B cell (primary cell): ENCODE results near the gene FLAD1. TPM values are rescaled to one million over a fixed set of nuclear protein-coding genes. Genes with fewer than 3 reads are reported as not detected.

Source experiments
- ATAC-seq: fragments of 200-7000 bp; cut with Tn5 transposase; one replicate; pipeline ENCODE4 v1.10.0; 2021; ENCODE audit warnings: low read depth, mild to moderate bottlenecking, moderate number of reproducible peaks, moderate library complexity
- CTCF ChIA-PET: fragments of 350-600 bp; sonication (Branson Sonifier 250); formaldehyde crosslinking; loops from one replicate; lab custom pipeline; 2021; ENCODE audit warnings: antibody characterized with exemption, inconsistent platforms; lab: Charles Lee
- POLR2A ChIA-PET: fragments of 350-600 bp; sonication (Branson Sonifier 250); formaldehyde crosslinking; loops from one replicate; lab custom pipeline; 2021; ENCODE audit warnings: antibody characterized with exemption; lab: Charles Lee
- DNase-seq: peaks from one replicate; pipeline ENCODE4 v3.0.0; 2013
- H2AFZ ChIP-seq: 2 replicates; pipeline ENCODE4 v1.6.1; 2012; ENCODE audit warnings: mild to moderate bottlenecking, low read depth, low read length; ENCODE audit not compliant: insufficient read depth, poor library complexity, severe bottlenecking
- H3K27ac ChIP-seq, 2 donors: 1 replicate in 1 of 2; 2 replicates in 1 of 2; pipeline ENCODE4 v1.5.1; 2012 to 2013; ENCODE audit warnings: low read length in 2 of 2, mild to moderate bottlenecking in 2 of 2, moderate library complexity in 1 of 2
- H3K27me3 ChIP-seq, 4 experiments: fragments of 200-600 bp in 1 of 4; sonication (generic) in 1 of 4; replicated peaks in 1 of 4; 1 replicate in 2 of 4; 2 replicates in 2 of 4; pipeline versions ENCODE4 v1.6.1 to v1.7.0; 2013 to 2016; ENCODE audit warnings: low read length in 3 of 4, mild to moderate bottlenecking in 2 of 4, mixed read lengths in 1 of 4, moderate library complexity in 1 of 4; ENCODE audit not compliant: insufficient read depth in 4 of 4, control insufficient read depth in 3 of 4; ENCODE audit errors: control extremely low read depth in 1 of 4
- H3K36me3 ChIP-seq, 2 experiments: replicated peaks in 1 of 2; 1 replicate in 1 of 2; 2 replicates in 1 of 2; pipeline versions ENCODE4 v1.6.1 to v1.7.1; 2013; ENCODE audit warnings: low read length in 1 of 2; ENCODE audit not compliant: insufficient read depth in 2 of 2, control insufficient read depth in 1 of 2; ENCODE audit errors: control extremely low read depth in 1 of 2, extremely low read depth in 1 of 2
- H3K4me1 ChIP-seq, 2 donors: fragments of 200-600 bp in 1 of 2; sonication (generic) in 1 of 2; 1 replicate in 1 of 2; 2 replicates in 1 of 2; pipeline versions ENCODE4 v1.5.1 to v1.6.1; 2013 to 2017; ENCODE audit warnings: low read length in 2 of 2; ENCODE audit not compliant: control insufficient read depth in 2 of 2, insufficient read depth in 2 of 2
- H3K4me2 ChIP-seq: replicated peaks from 2 replicates; pipeline ENCODE3; 2012; ENCODE audit warnings: mild to moderate bottlenecking, low read depth, low read length; ENCODE audit not compliant: poor library complexity, severe bottlenecking
- H3K4me3 ChIP-seq, 5 experiments: fragments of 200-600 bp in 1 of 5; sonication (generic) in 1 of 5; 1 replicate in 3 of 5; 2 replicates in 2 of 5; pipeline versions ENCODE4 v1.5.1 to v1.7.0; 2011 to 2016; ENCODE audit warnings: low read length in 4 of 5, mild to moderate bottlenecking in 4 of 5, low read depth in 2 of 5, control low read depth in 1 of 5, moderate library complexity in 1 of 5; ENCODE audit not compliant: insufficient read depth in 1 of 5; ENCODE audit errors: control extremely low read depth in 1 of 5, extremely low read depth in 1 of 5
- H3K79me2 ChIP-seq: fragments of 200-600 bp; sonication (generic); one replicate; pipeline ENCODE4 v1.6.0; 2016; ENCODE audit warnings: low read length; ENCODE audit not compliant: control insufficient read depth, insufficient read depth
- H3K9ac ChIP-seq: fragments of 200-600 bp; sonication (generic); 2 replicates; pipeline ENCODE4 v1.6.1; 2017; ENCODE audit warnings: mild to moderate bottlenecking, low read length, moderate library complexity
- H3K9me3 ChIP-seq, 3 donors: one replicate each; pipeline versions ENCODE4 v1.6.1 to v1.7.1; 2013; ENCODE audit warnings: low read length in 2 of 3; ENCODE audit not compliant: control insufficient read depth in 2 of 3, insufficient read depth in 1 of 3; ENCODE audit errors: control extremely low read depth in 1 of 3
- H4K20me1 ChIP-seq: 2 replicates; pipeline ENCODE4 v1.6.0; 2012; ENCODE audit warnings: mild to moderate bottlenecking, low read length; ENCODE audit not compliant: insufficient read depth, control insufficient read depth, poor library complexity, severe bottlenecking
- H3K27ac Mint-ChIP-seq: one replicate; pipeline ENCODE4 v1.8.0; 2021; ENCODE audit warnings: mixed read lengths
- H3K27me3 Mint-ChIP-seq: one replicate; pipeline ENCODE4 v1.8.0; 2021; ENCODE audit warnings: mixed read lengths
- H3K4me1 Mint-ChIP-seq: one replicate; pipeline ENCODE4 v1.8.0; 2021; ENCODE audit warnings: mixed read lengths
- H3K4me3 Mint-ChIP-seq: one replicate; pipeline ENCODE4 v1.8.0; 2021; ENCODE audit warnings: mixed read lengths
- H3K9me3 Mint-ChIP-seq: one replicate; pipeline ENCODE4 v1.8.0; 2022; ENCODE audit warnings: mixed read lengths; ENCODE audit not compliant: insufficient read depth
- EZH2 ChIP-seq: IDR thresholded peaks from 2 replicates; pipeline ENCODE4 v1.6.1; 2012; ENCODE audit warnings: borderline replicate concordance, low read depth, mild to moderate bottlenecking, moderate library complexity, low read length; ENCODE audit not compliant: insufficient read depth, poor library complexity, severe bottlenecking
- WGBS: methylation state at CpG from one replicate; pipeline ENCODE4 v1.1.5; 2013; ENCODE audit warnings: missing lambda C conversion rate; ENCODE audit not compliant: insufficient coverage; 5-methylcytosine and 5-hydroxymethylcytosine counted together
- intact Hi-C: fragments of 100-400 bp; cut with micrococcal nuclease; formaldehyde crosslinking; loops from one replicate; pipeline ENCODE4 v1.10.0; 2022
- polyA plus RNA-seq: library from polyadenylated mRNA; depleted of rRNA; stranded (reverse); fragments of >200 nt; gene quantifications from 2 replicates; pipeline ENCODE4 v1.2.3, GENCODE V29; 2012
- total RNA-seq, 2 donors: library from RNA; stranded (reverse); fragments of 120-200 nt in 1 of 2; gene quantifications; 1 replicate in 1 of 2; 2 replicates in 1 of 2; pipeline versions ENCODE4 v1.2.3 to v1.2.4, GENCODE V29; 2013 to 2022
- TF ChIP-seq, protein P1 (sequence below): fragments of 200-600 bp; IDR thresholded peaks from one replicate; pipeline ENCODE4 v1.8.0; 2022; ENCODE audit warnings: antibody characterized with exemption, mild to moderate bottlenecking

The FLAD1 gene
- total and polyA plus RNA-seq, 2 donors (not counting 1 experiment from before 2014, with no cell fraction given): 51.4 to 83.0 TPM

DNA sequence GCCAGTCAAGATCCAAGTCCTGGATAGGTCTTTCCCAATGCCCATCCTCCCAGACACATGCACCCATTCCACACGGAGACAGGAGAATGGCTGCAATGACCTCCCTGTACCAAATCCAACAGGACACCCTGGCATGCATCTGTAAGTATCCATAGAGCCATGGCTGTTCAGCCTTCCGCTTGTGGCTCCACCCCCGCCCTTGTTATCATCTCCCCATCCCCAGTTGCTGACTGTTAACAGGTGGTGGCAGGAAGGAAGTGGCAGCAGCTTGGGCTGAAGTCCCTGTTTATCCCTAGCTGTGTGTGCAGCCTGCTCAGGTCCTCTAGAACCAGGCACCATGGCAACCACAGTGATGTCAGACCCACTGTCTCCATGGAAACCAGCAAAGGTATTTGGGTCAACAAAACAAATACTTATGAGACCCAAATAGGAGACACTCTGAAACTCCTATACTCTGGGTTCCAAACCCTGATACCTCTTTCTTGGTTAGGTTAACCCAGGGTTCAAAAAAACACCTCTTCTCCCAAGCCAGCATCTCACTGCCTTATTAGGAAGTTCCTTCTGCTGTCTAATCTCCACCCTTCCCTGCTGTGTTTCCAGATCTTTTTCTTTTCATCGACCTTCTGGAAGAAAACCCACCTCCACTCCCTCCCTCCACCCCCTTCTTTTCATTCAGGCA is 28.0 kb upstream of the FLAD1 start:
- Mint-ChIP-seq H3K4me1 (peaks cover 71% of the 10 kb centered on the region), H3K4me3 (peak overlapping the region; percentile 92), H3K27ac (peak overlapping the region; percentile 96), H3K9me3 (no peaks in the 10 kb centered on the region), H3K27me3 (no peaks in the 10 kb centered on the region)
- WGBS: 0% methylated on average over 3 of the region's 4 CpGs
- POLR2A ChIA-PET: interaction anchor here (0.8 to 3.4 kb wide), 9 partner anchors 9 to 108 kb away, joined by 3 to 26 read pairs (median 4); partner anchors contain the start of genes CKS1B, EFNA4, PMVK and SHC1
- DNase-seq (peak; percentile 94), ATAC-seq (peak; percentile 77)
- intact Hi-C loops: loop anchor here (1.0 to 5.0 kb wide), 6 partner anchors 11 to 348 kb away; partner anchors contain the start of genes ADAR, CKS1B and EFNA4
- H3K27me3 ChIP-seq: no peaks in the 10 kb centered on the region
- H3K36me3 ChIP-seq: peaks cover 2 to 41% of the 10 kb centered on the region in 2 experiments
- peak overlapping the region; percentile 71 to 97 (median 83) for H3K4me3 ChIP-seq
- no peaks in the 10 kb centered on the region for H3K9me3 ChIP-seq
- H2AFZ ChIP-seq: peak overlapping the region; percentile 63
- peak overlapping the region; percentile 99 for H3K27ac ChIP-seq
- CTCF ChIA-PET: interaction anchor here (0.6 to 6.1 kb wide), 24 partner anchors 12 to 395 kb away, joined by 3 to 46 read pairs (median 6); partner anchors contain the start of genes ADAM15, EFNA4, FLAD1 and PMVK
- peak overlapping the region; percentile 85 for H3K4me2 ChIP-seq
- no peak for TF ChIP-seq EZH2
- TF ChIP-seq, protein P1, sequence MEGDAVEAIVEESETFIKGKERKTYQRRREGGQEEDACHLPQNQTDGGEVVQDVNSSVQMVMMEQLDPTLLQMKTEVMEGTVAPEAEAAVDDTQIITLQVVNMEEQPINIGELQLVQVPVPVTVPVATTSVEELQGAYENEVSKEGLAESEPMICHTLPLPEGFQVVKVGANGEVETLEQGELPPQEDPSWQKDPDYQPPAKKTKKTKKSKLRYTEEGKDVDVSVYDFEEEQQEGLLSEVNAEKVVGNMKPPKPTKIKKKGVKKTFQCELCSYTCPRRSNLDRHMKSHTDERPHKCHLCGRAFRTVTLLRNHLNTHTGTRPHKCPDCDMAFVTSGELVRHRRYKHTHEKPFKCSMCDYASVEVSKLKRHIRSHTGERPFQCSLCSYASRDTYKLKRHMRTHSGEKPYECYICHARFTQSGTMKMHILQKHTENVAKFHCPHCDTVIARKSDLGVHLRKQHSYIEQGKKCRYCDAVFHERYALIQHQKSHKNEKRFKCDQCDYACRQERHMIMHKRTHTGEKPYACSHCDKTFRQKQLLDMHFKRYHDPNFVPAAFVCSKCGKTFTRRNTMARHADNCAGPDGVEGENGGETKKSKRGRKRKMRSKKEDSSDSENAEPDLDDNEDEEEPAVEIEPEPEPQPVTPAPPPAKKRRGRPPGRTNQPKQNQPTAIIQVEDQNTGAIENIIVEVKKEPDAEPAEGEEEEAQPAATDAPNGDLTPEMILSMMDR: no peak
- H3K4me1 ChIP-seq: peaks cover 52 to 67% of the 10 kb centered on the region in 2 donors
- H3K79me2 ChIP-seq: peaks cover 93% of the 10 kb centered on the region
- peak overlapping the region; percentile 97 for H3K9ac ChIP-seq
- H4K20me1 ChIP-seq: peaks cover 68% of the 10 kb centered on the region
